Ovary (tissue), 3 donors: ENCODE measurements around the gene YWHAQ.

ENCODE experiments used
- EP300 ChIP-seq: sonication (generic); formaldehyde crosslinking; IDR thresholded peaks from one replicate; pipeline ENCODE4 v1.6.1; 2017; ENCODE audit warnings: antibody characterized with exemption
- TF ChIP-seq, protein P1 (sequence below), 3 donors: fragments of 450-650 bp in 2 of 3; fragments of 200-600 bp in 1 of 3; IDR thresholded peaks; one replicate each; pipeline versions ENCODE4 v1.5.1 to v1.8.0; 2016 to 2022; ENCODE audit warnings: antibody characterized with exemption in 3 of 3, mild to moderate bottlenecking in 1 of 3
- donor health status: DM: no; HTN: no; CAD: no.

DNA sequence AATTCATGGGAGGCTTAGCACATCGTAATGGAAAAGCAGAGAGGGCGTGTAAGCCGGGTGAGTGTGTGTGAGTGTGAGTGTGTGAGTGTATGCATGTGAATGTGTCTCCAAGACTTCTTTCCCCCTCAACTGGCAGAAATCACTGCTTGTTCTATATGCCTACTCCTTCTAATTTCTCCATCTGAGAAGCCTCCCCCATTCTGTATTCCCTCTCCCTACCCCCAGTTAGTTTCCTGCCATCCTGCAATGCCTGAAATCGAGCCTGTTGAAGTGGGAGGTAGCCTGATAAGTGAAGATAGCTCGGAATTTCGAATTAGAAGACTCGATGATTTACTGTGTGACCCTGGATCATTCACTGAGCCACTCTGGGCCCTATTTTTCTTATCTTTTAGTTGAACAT, 30.0 kb upstream of the YWHAQ start:
- TF ChIP-seq, protein P1, sequence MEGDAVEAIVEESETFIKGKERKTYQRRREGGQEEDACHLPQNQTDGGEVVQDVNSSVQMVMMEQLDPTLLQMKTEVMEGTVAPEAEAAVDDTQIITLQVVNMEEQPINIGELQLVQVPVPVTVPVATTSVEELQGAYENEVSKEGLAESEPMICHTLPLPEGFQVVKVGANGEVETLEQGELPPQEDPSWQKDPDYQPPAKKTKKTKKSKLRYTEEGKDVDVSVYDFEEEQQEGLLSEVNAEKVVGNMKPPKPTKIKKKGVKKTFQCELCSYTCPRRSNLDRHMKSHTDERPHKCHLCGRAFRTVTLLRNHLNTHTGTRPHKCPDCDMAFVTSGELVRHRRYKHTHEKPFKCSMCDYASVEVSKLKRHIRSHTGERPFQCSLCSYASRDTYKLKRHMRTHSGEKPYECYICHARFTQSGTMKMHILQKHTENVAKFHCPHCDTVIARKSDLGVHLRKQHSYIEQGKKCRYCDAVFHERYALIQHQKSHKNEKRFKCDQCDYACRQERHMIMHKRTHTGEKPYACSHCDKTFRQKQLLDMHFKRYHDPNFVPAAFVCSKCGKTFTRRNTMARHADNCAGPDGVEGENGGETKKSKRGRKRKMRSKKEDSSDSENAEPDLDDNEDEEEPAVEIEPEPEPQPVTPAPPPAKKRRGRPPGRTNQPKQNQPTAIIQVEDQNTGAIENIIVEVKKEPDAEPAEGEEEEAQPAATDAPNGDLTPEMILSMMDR (IDR thresholded peaks at IDR 0.05): no peak
- TF ChIP-seq EP300: no peak
